MCF 10A (cell line): ENCODE results near the gene NTMT1. TPM values are rescaled to one million over a fixed set of nuclear protein-coding genes. Genes with fewer than 3 reads are reported as not detected.

Experiments
- BruUV-seq: library from RNA; stranded (reverse); fragments of 400-500 nt; replicated peaks from 2 replicates; lab custom pipeline; 2021; lab: Mats Ljungman, UMichigan
- CTCF ChIA-PET: fragments of 300-600 bp; sonication (Branson Sonifier 250); formaldehyde crosslinking; extraction: SDS; loops from one replicate; lab custom pipeline; 2021; ENCODE audit warnings: antibody characterized with exemption, inconsistent platforms; lab: Yijun Ruan, JAX
- POLR2A ChIA-PET: fragments of 300-600, 350-650 bp; sonication (Branson Sonifier 250); formaldehyde crosslinking; extraction: SDS; loops from one replicate; lab custom pipeline; 2020; ENCODE audit warnings: antibody characterized with exemption, inconsistent platforms; lab: Yijun Ruan, JAX
- DNase-seq: peaks from one replicate; pipeline ENCODE4 v3.0.0-alpha.2; 2018; ENCODE audit not compliant: unreplicated experiment
- H3K27ac Mint-ChIP-seq: one replicate; pipeline ENCODE4 v1.8.0; 2022; ENCODE audit warnings: mild to moderate bottlenecking, low read depth, mixed read lengths; ENCODE audit not compliant: unreplicated experiment
- H3K27me3 Mint-ChIP-seq: one replicate; pipeline ENCODE4 v1.8.0; 2022; ENCODE audit warnings: mixed read lengths; ENCODE audit not compliant: insufficient read depth, unreplicated experiment
- H3K36me3 Mint-ChIP-seq: one replicate; pipeline ENCODE4 v1.8.0; 2022; ENCODE audit warnings: mild to moderate bottlenecking, moderate library complexity, mixed read lengths; ENCODE audit not compliant: insufficient read depth, unreplicated experiment
- H3K4me1 Mint-ChIP-seq: one replicate; pipeline ENCODE4 v1.8.0; 2022; ENCODE audit warnings: mixed read lengths; ENCODE audit not compliant: insufficient read depth, unreplicated experiment
- H3K4me3 Mint-ChIP-seq: one replicate; pipeline ENCODE4 v1.8.0; 2022; ENCODE audit warnings: mild to moderate bottlenecking, moderate library complexity, mixed read lengths; ENCODE audit not compliant: unreplicated experiment
- H3K9me3 Mint-ChIP-seq: one replicate; pipeline ENCODE4 v1.8.0; 2022; ENCODE audit warnings: mixed read lengths; ENCODE audit not compliant: unreplicated experiment
- intact Hi-C: fragments of 100-400 bp; cut with micrococcal nuclease; formaldehyde crosslinking; loops from 2 replicates; pipeline ENCODE4 v1.14.1; 2022
- total RNA-seq: library from RNA; stranded (reverse); gene quantifications from 2 replicates; pipeline ENCODE4 v1.2.3, GENCODE V29; 2022
- TF ChIP-seq, protein P1 (sequence below): fragments of 200-600 bp; IDR thresholded peaks from one replicate; pipeline ENCODE4 v1.8.0; 2022; ENCODE audit warnings: antibody characterized with exemption, mild to moderate bottlenecking; ENCODE audit not compliant: unreplicated experiment

Gene NTMT1
- total RNA-seq, 1 experiment from 2014 or later = 49.2 TPM

DNA sequence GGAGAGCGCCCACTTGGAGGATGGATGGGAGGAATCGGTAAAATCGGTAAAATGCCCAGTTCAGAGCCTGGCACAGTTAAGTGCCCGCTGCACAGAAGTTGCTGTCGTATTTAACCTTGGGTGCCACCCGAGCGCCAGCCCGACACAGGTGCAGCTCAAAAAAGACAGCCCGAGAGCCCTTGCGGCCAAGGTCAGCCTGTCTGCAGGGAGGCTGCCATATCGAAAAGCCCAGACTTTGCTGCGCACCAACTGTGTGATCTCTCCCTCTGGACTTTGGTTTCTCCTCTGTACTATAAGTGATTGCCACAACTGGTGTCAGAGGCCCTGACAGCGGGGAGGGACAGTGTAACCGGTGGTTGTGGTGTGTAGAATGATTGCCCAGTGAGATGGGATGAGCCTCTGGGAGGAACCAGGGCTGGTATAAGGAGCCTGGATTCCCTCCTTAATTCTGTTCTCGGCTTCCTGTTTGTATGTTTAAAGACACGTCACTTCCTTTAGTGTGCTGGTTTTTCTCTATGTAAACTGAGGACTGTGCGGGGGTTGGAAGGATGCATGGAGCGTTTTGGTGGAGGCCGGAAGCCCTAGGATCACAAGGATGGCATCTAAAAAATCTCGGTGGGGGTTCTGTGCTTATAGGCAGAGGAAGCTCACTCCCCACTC, 792 bp downstream of the NTMT1 start:
- Mint-ChIP-seq H3K9me3 (no peaks in the 10 kb centered on the region), H3K4me1 (peaks cover 39% of the 10 kb centered on the region), H3K27ac (peak overlapping the region; percentile 72), H3K27me3 (no peaks in the 10 kb centered on the region), H3K36me3 (peaks cover 10% of the 10 kb centered on the region), H3K4me3 (peak overlapping the region; percentile 92)
- DNase-seq = peak; percentile 12
- TF ChIP-seq, protein P1, sequence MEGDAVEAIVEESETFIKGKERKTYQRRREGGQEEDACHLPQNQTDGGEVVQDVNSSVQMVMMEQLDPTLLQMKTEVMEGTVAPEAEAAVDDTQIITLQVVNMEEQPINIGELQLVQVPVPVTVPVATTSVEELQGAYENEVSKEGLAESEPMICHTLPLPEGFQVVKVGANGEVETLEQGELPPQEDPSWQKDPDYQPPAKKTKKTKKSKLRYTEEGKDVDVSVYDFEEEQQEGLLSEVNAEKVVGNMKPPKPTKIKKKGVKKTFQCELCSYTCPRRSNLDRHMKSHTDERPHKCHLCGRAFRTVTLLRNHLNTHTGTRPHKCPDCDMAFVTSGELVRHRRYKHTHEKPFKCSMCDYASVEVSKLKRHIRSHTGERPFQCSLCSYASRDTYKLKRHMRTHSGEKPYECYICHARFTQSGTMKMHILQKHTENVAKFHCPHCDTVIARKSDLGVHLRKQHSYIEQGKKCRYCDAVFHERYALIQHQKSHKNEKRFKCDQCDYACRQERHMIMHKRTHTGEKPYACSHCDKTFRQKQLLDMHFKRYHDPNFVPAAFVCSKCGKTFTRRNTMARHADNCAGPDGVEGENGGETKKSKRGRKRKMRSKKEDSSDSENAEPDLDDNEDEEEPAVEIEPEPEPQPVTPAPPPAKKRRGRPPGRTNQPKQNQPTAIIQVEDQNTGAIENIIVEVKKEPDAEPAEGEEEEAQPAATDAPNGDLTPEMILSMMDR = no peak
- ChIA-PET CTCF (interaction anchor here (0.9 to 4.9 kb wide), 4 partner anchors 164 to 488 kb away, joined by 3 to 54 read pairs (median 16); no protein-coding TSS in a partner anchor), POLR2A (interaction anchor here (0.7 to 7.2 kb wide), 15 partner anchors 8 to 1761 kb away, joined by 3 to 65 read pairs (median 7); partner anchors contain the start of genes ASB6, IER5L and PTGES)
- BruUV-seq = no TSS peak
- intact Hi-C loops = loop anchor here (10.0 kb wide), 1 partner anchor 1072 kb away; the partner anchor contains the start of gene SPTAN1

- no peaks in the 10 kb centered on the region for H3K9me3 Mint-ChIP-seq
- ChIA-PET POLR2A (interaction anchor here (0.6 to 7.2 kb wide), 9 partner anchors 12 to 502 kb away, joined by 3 to 55 read pairs (median 5); partner anchors contain the start of genes ASB6 and PTGES), CTCF (interaction anchor here (0.6 to 5.0 kb wide), 4 partner anchors 12 to 489 kb away, joined by 3 to 23 read pairs (median 4); no protein-coding TSS in a partner anchor)
- H3K27me3 Mint-ChIP-seq = no peaks in the 10 kb centered on the region
- peak overlapping the region; percentile 72 for H3K27ac Mint-ChIP-seq
- intact Hi-C loops = loop anchor here (10.0 kb wide), 1 partner anchor 1073 kb away; the partner anchor contains the start of gene SPTAN1
- peak overlapping the region; percentile 92 for H3K4me3 Mint-ChIP-seq
- TF ChIP-seq, protein P1 = no peak
- H3K36me3 Mint-ChIP-seq = peaks cover 16% of the 10 kb centered on the region
- no TSS peak for BruUV-seq
- no peak for DNase-seq
- peaks cover 42% of the 10 kb centered on the region for H3K4me1 Mint-ChIP-seq
These were observed 1.8 kb downstream of the NTMT1 start for GRCh38 chr9:129627556-129628440.

GRCh38 chr9:129628709-129629108, 2.7 kb downstream of the NTMT1 start:
- H3K27me3 Mint-ChIP-seq = no peaks in the 10 kb centered on the region
- ChIA-PET POLR2A (interaction anchor here (0.6 to 7.2 kb wide), 4 partner anchors 11 to 490 kb away, joined by 3 to 55 read pairs (median 4); partner anchors contain the start of gene ASB6), CTCF (interaction anchor here (1.1 to 5.0 kb wide), 2 partner anchors 11 to 158 kb away, joined by 3 to 23 read pairs; no protein-coding TSS in a partner anchor)
- TF ChIP-seq, protein P1 = no peak
- no peak overlapping the region for H3K4me3 Mint-ChIP-seq
- intact Hi-C loops = loop anchor here (10.0 kb wide), 1 partner anchor 1074 kb away; the partner anchor contains the start of gene SPTAN1
- H3K36me3 Mint-ChIP-seq = peaks cover 25% of the 10 kb centered on the region
- BruUV-seq = no TSS peak
- DNase-seq = no peak
- no peak overlapping the region for H3K27ac Mint-ChIP-seq
- peaks cover 36% of the 10 kb centered on the region for H3K4me1 Mint-ChIP-seq
- no peaks in the 10 kb centered on the region for H3K9me3 Mint-ChIP-seq
